NCI-H2081 (cell line): ENCODE results near the gene EEF1AKMT4.

Experiments
- DNase-seq, 2 experiments: peaks; one replicate each; lab custom pipeline; 2025; lab: John Stamatoyannopoulos, UW

The EEF1AKMT4 gene

GRCh38 chr3:184249412-184250166 lies at the start of gene EEF1AKMT4:
Gene EEF1AKMT4 (plus strand): TSS chr3:184249672. CDS start chr3:184249695, 23 bp downstream.
- peak; percentile 99 to 100 for DNase-seq

- no peak for DNase-seq
Observed at GRCh38 chr3:184200825-184201224, 48.6 kb upstream of the EEF1AKMT4 start.

GRCh38 chr3:184203526-184203925 lies 45.9 kb upstream of the EEF1AKMT4 start:
- DNase-seq: no peak

GRCh38 chr3:184209146-184209923 lies 40.1 kb upstream of the EEF1AKMT4 start:
- DNase-seq: no peak

DNA sequence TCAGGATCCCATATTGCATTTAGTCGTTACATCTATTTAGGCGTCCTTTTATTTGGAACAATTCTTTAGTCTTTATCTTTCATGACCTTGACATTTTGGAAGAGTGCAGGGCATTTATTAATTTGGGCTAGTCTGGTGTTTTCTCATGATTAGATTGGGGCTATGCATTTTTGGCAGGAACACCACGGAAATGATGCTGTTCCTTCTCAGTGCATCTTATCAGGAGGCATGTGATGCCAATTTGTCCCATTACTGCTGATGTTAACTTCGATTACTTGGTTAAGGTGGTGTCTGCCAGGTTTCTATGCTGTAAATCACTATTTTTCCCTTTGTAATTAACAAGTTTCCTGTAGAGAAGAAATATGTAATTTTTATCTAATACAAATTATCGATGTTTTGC lies 38.2 kb upstream of the EEF1AKMT4 start:
- no peak for DNase-seq

GRCh38 chr3:184211718-184212117 lies 37.8 kb upstream of the EEF1AKMT4 start:
- DNase-seq: no peak

DNA sequence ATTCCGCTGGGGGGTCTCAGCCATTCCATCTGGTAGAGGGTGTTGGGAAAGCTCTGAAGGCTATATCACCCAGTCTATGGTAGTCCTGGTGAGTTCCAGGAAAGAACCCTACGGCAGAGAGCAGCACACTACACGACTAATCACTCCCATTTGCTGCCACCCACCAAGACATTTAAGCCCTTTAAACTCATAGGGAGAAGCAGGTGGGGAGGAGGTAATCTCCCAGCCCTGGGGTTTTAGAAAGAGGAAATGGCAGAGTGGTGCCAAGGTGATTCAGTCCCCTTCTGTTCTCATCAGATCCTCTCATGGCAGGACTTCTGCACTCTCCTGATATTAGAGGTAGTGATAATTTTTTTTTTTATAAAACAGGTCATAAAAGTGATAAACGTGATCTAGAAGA lies 30.7 kb upstream of the EEF1AKMT4 start:
- peak; percentile 33 to 68 for DNase-seq

DNA sequence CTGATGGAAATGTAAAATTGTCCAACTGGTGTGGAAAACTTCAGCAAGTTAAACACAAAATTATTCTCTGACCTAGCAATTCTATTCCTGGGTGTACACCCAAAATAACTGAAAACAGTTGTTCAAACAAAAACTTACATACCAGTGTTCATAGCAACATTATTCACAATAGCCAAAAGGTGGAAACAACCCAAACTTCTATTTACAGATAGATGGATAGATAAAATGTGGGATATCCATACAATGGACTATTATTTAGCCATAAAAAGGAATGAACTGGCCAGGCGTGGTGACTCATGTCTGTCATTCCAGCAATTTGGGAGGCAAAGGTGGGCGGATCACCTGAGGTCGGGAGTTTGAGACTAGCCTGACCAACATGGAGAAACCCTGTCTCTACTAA lies 27.0 kb upstream of the EEF1AKMT4 start:
- no peak for DNase-seq

GRCh38 chr3:184223946-184224345 lies 25.5 kb upstream of the EEF1AKMT4 start:
- DNase-seq: no peak

GRCh38 chr3:184227481-184227935 lies 22.0 kb upstream of the EEF1AKMT4 start:
- DNase-seq: peak; percentile 44 to 52

- DNase-seq: no peak
Observed at GRCh38 chr3:184228376-184229137, 20.9 kb upstream of the EEF1AKMT4 start.

DNA sequence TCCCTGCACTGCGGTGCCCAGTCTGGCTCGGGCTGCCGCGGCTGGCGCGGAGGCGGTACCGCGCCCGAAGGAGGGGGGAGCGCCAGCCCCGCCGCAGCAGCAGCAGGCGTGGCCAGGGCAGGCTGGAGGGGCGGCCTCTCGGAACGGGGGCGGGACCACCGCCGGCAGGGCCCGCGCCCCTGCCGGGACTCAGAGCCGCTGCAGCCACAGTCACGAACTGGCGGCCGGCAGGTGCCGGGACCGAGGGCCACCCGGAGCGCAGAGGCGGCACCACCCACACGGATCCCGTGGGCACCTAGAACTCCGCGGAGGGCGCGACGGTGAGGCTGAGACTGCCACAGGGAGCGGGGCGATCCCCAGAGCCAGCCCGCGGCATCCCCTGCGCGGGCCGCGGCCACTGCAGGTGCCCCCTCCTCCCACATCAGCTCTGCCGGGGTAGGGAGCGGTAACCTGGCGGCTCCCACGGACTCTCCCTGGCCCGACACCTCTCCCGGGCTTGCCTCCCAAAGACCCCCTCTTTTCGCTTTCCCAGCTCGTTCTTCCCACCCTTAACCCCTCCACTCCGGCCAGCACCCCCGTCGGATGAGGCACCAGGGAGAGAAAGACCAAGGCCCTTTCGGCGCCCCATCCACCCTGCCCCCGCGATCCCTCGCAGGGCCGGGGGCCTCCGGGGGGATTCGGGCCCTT lies 19.9 kb upstream of the EEF1AKMT4 start, which contains the start of gene VWA5B2:
VWA5B2 (plus strand) TSS at position 192 of the 687 bp plus-strand sequence. CDS start 944 bp downstream, outside the sequence.
- DNase-seq: peak; percentile 88 to 93

GRCh38 chr3:184230081-184230602 lies 19.3 kb upstream of the EEF1AKMT4 start:
- peak; percentile 79 to 84 for DNase-seq

GRCh38 chr3:184230603-184231528 lies 18.6 kb upstream of the EEF1AKMT4 start:
- DNase-seq: peak; percentile 85 to 91

DNA sequence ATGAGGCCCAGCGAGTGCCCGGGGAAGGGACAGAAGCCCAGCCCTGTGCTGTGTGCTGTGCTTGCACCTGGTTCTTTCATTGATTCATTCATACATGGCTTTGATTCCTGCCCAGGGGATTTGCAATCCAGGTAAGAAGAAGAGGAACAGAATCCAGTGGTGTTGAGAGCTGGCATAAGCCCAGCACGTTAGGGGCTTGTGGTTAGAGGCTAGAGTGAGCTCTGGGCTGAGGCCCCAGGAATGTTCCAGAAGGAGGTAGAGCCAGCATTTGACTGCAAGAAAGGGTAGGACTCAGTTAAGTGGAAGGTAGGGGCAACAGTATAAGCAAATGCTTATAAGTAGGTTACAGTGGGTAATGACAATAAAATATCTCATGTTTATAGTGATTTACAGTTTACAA lies 17.8 kb upstream of the EEF1AKMT4 start:
- peak in 1 of 2 experiments; percentile 35 for DNase-seq

DNA sequence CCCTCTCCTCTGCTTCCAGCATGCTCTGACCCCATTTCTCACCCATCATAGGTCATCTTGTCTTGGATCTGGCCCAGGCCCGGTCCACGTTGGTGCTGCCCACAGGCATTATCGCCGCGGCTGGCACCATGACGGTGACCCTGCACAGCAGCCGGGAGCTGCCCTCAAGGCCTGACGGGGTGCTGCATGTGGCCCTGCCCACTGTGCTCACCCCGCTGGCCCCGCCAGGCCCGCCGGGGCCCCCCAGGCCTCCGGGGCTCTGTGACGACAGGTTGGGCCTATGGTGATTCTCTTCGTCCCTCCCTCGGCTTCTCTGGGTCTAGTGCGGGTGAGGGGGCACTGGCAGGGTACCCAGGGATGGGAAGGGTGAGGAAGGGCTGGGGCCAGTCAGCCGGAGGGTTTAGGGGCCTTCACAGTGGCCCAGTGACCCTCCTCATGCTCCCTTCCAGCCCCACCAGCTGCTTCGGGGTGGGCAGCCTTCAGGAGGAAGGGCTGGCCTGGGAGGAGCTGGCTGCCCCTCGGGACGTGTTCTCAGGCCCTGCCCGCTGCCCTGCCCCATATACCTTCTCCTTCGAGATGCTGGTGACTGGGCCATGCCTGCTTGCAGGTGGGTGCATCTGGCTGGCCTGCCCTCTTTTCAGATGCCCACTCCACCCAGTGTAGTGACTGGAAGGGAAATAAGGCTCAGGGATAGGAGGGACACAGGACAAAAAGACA lies 16.2 kb upstream of the EEF1AKMT4 start:
- no peak for DNase-seq

- no peak for DNase-seq
Observed at GRCh38 chr3:184234224-184234623, 15.2 kb upstream of the EEF1AKMT4 start.

DNA sequence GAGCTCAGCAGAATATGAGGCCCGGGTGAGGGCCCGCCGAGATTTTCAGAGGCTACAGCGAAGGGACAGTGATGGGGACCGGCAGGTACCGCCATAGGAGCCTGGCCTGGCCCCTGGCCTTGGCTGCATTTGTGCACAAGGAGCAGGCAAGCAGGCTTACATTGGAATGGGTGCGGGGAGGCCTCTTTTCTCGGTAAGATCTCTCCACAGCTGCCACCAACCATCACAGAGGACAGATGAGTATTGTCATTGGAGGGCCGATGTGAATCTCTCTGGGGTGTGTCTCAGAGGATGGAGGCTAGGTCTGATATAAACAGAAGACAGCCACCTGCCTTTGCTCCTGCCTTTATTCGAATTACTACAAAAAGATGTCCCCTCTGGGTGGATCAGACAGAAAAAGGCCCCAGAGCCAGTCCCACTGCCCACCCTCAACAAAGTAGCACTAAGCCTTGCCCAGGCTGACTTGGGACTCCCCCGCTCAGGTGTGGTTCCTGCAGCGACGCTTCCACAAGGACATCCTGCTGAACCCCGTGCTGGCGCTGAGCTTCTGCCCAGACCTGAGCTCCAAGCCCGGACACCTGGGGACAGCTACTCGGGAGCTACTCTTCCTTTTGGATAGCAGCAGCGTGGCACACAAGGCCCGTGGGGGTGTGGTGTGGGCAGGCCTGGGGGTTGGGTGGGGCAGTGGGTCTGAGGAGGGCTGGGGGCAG lies 14.6 kb upstream of the EEF1AKMT4 start:
- DNase-seq: no peak
